Vagina (tissue), 2 donors: ENCODE measurements around the gene ZER1. TPM values are rescaled to one million over a fixed set of nuclear protein-coding genes. Genes with fewer than 3 reads are reported as not detected.

Experiments
- DNase-seq, 2 donors: peaks; one replicate each; pipeline ENCODE4 v3.0.0-alpha.2; 2017; ENCODE audit errors: extremely low spot score in 2 of 2
- H3K27ac ChIP-seq: fragments of 200-600 bp; sonication (generic); one replicate; pipeline ENCODE4 v1.5.1; 2019
- H3K27me3 ChIP-seq: fragments of 200-600 bp; sonication (generic); one replicate; pipeline ENCODE4 v1.5.1; 2019
- H3K36me3 ChIP-seq, 2 donors: fragments of 200-600 bp; sonication (generic); one replicate each; pipeline ENCODE4 v1.5.1; 2017 to 2019
- H3K4me1 ChIP-seq: fragments of 200-600 bp; sonication (generic); one replicate; pipeline ENCODE4 v1.5.1; 2019
- H3K4me3 ChIP-seq, 2 donors: fragments of 200-600 bp; sonication (generic); 1 replicate in 1 of 2; 2 replicates in 1 of 2; pipeline ENCODE4 v1.5.1; 2016 to 2019
- H3K9me3 ChIP-seq: fragments of 200-600 bp; sonication (generic); one replicate; pipeline ENCODE4 v1.5.1; 2019
- POLR2A ChIP-seq, 2 donors: fragments of 450-650 bp; IDR thresholded peaks; one replicate each; pipeline ENCODE4 v1.6.1; 2017; ENCODE audit warnings: antibody characterized with exemption in 2 of 2, mild to moderate bottlenecking in 2 of 2, moderate library complexity in 2 of 2
- POLR2AphosphoS5 ChIP-seq, 2 donors: sonication (generic); formaldehyde crosslinking; IDR thresholded peaks; one replicate each; pipeline ENCODE4 v1.9.0; 2017; ENCODE audit warnings: antibody characterized with exemption in 2 of 2, mild to moderate bottlenecking in 2 of 2, low read depth in 1 of 2; ENCODE audit not compliant: insufficient read depth in 1 of 2
- intact Hi-C: fragments of 100-400 bp; cut with DNase I; formaldehyde crosslinking; loops from one replicate; pipeline ENCODE4 v1.15.1; 2023
- total RNA-seq: library from RNA; depleted of rRNA; stranded (reverse); fragments of >200 nt; gene quantifications from one replicate; pipeline ENCODE4 v1.2.3, GENCODE V29; 2016
- TF ChIP-seq, protein P1 (sequence below), 3 experiments: fragments of 450-650 bp in 2 of 3; fragments of 200-600 bp in 1 of 3; sonication (generic) in 1 of 3; IDR thresholded peaks; one replicate each; pipeline ENCODE4 v1.5.1; 2017 to 2019; ENCODE audit warnings: antibody characterized with exemption in 3 of 3, mild to moderate bottlenecking in 2 of 3, moderate library complexity in 2 of 3

The ZER1 gene
- total RNA-seq, 1 donor from 2014 or later: 54.8 TPM

DNA sequence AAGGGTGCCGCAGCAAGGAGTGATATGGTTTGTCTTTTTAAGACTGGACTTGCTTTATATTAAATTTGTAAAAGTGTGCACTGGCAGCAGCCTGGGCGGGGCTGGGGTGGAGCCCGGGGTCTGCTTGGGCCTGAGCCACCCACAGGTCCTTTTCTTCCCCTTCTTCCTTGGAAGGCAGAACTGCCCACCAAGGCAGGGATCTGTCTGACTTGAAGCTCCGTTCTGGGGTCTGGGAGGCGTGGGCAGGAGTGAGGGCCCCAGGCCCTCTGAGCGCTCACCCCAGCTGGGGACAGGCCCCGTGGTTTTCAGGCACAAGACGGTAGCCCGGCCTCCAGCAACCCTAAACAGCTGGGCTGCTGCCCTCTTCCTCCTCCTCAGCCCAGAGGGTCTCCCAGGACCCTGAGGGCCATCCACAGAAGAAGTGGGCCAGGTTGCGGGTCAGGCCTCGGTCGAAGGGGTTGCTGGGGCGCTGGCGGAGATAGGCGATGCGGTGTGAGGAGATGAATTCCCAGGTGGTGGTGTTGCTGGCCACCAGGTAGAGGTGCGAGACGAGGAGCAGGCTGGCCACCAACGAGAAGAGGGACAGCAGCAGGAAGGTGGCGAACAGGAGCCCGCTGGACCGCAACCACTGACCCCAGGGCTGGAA lies 50.8 kb downstream of the ZER1 start:
- no peak overlapping the region for H3K27ac ChIP-seq
- no peaks in the 10 kb centered on the region for H3K27me3 ChIP-seq
- H3K9me3 ChIP-seq: no peaks in the 10 kb centered on the region
- TF ChIP-seq, protein P1, sequence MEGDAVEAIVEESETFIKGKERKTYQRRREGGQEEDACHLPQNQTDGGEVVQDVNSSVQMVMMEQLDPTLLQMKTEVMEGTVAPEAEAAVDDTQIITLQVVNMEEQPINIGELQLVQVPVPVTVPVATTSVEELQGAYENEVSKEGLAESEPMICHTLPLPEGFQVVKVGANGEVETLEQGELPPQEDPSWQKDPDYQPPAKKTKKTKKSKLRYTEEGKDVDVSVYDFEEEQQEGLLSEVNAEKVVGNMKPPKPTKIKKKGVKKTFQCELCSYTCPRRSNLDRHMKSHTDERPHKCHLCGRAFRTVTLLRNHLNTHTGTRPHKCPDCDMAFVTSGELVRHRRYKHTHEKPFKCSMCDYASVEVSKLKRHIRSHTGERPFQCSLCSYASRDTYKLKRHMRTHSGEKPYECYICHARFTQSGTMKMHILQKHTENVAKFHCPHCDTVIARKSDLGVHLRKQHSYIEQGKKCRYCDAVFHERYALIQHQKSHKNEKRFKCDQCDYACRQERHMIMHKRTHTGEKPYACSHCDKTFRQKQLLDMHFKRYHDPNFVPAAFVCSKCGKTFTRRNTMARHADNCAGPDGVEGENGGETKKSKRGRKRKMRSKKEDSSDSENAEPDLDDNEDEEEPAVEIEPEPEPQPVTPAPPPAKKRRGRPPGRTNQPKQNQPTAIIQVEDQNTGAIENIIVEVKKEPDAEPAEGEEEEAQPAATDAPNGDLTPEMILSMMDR (IDR thresholded peaks at IDR 0.05): no peak
- TF ChIP-seq POLR2AphosphoS5 (IDR thresholded peaks at IDR 0.05; ENCODE audit: insufficient read depth in 1 of 2, low read depth in 1 of 2): no peak
- TF ChIP-seq POLR2A (IDR thresholded peaks at IDR 0.05): no peak
- intact Hi-C loops: no loop called here
- H3K4me3 ChIP-seq: no peak overlapping the region
- H3K36me3 ChIP-seq: no peaks in the 10 kb centered on the region
- no peak for DNase-seq
- H3K4me1 ChIP-seq: peaks cover 23% of the 10 kb centered on the region

DNA sequence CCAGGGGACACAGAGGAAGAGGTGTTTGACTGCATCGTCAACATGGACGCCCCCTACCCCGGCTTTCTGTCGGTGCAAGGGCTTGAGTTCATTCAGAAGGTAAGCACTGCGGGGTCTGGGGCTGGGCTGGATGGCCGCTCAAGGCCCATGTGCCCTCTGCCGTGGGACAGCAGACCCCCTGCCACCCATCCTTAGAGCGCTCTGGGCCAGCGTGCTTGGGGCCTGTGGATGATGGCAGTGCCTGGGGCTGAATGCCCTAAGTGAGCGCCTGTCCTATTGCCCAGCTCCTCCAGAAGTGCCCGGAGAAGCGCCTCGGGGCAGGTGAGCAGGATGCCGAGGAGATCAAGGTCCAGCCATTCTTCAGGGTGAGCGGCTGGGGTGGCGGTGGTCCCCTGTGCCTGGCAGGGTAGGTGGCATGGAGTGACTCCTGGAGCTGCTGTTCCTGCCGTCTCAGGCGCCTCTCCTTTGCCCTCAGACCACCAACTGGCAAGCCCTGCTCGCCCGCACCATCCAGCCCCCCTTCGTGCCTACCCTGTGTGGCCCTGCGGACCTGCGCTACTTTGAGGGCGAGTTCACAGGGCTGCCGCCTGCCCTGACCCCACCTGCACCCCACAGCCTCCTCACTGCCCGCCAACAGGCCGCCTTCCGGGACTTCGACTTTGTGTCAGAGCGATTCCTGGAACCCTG lies 51.7 kb downstream of the ZER1 start:
- Histone ChIP-seq H3K4me1 (peaks cover 21% of the 10 kb centered on the region), H3K4me3 (no peak overlapping the region), H3K27ac (no peak overlapping the region), H3K27me3 (no peaks in the 10 kb centered on the region), H3K36me3 (no peaks in the 10 kb centered on the region), H3K9me3 (no peaks in the 10 kb centered on the region)
- no peak for TF ChIP-seq POLR2A (IDR thresholded peaks at IDR 0.05)
- no peak for TF ChIP-seq POLR2AphosphoS5 (IDR thresholded peaks at IDR 0.05; ENCODE audit: insufficient read depth in 1 of 2, low read depth in 1 of 2)
- TF ChIP-seq, protein P1 (IDR thresholded peaks at IDR 0.05): no peak
- intact Hi-C loops: no loop called here
- DNase-seq: no peak

DNA sequence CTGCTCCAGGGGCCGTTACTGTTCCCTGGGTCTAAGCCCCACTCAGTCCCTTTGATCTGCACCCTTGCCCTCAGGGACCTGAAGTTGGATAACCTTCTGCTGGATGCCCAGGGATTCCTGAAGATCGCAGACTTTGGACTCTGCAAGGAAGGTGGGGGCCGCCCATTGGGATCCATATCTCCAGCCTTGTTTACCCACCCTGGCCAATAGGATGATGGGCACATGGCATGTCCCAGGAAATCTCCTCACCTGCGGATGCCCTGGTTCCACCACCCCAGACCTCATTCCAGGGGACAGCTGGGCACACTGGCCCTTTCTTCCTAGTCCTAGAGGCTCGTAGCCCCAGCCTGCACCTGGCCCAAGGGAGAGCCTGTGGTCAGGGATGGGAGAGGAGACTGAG lies 53.3 kb downstream of the ZER1 start:
- no peak overlapping the region for H3K4me3 ChIP-seq
- TF ChIP-seq, protein P1 (IDR thresholded peaks at IDR 0.05): no peak
- TF ChIP-seq POLR2AphosphoS5 (IDR thresholded peaks at IDR 0.05; ENCODE audit: insufficient read depth in 1 of 2, low read depth in 1 of 2) (no peak), POLR2A (IDR thresholded peaks at IDR 0.05) (no peak)
- DNase-seq: no peak
- H3K9me3 ChIP-seq: no peaks in the 10 kb centered on the region
- no peak overlapping the region for H3K27ac ChIP-seq
- H3K27me3 ChIP-seq: no peaks in the 10 kb centered on the region
- no peaks in the 10 kb centered on the region for H3K36me3 ChIP-seq
- H3K4me1 ChIP-seq: peaks cover 10% of the 10 kb centered on the region
- intact Hi-C loops: no loop called here

DNA sequence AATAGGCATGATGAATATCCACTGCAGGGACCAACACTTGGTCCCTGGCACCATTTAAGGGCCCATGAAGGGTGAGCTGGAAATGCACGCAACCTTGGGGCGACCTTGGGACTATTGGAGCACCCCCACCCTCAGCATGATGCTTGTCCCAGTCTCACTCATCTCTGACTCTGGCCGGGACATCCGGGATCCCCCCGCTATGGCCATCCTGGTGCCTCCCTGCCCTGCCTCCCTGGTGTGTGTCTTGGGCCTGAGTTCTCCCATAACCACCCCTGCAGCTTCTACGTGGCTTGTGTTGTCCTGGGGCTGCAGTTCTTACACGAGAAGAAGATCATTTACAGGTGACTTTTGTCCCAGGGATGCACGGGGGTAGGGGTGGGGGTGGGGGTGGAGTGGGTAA lies 53.7 kb downstream of the ZER1 start:
- no peaks in the 10 kb centered on the region for H3K27me3 ChIP-seq
- no peak overlapping the region for H3K4me3 ChIP-seq
- no peaks in the 10 kb centered on the region for H3K9me3 ChIP-seq
- no peak overlapping the region for H3K27ac ChIP-seq
- peaks cover 6% of the 10 kb centered on the region for H3K4me1 ChIP-seq
- intact Hi-C loops: no loop called here
- no peaks in the 10 kb centered on the region for H3K36me3 ChIP-seq
- TF ChIP-seq, protein P1 (IDR thresholded peaks at IDR 0.05): no peak
- no peak for TF ChIP-seq POLR2A (IDR thresholded peaks at IDR 0.05)
- no peak for TF ChIP-seq POLR2AphosphoS5 (IDR thresholded peaks at IDR 0.05; ENCODE audit: insufficient read depth in 1 of 2, low read depth in 1 of 2)
- DNase-seq: peak in 1 of 2 donors; percentile 89
